OCI-LY7 (cell line): Measurements from ENCODE around the gene LIN52. TPM values are rescaled to one million over a fixed set of nuclear protein-coding genes. Genes with fewer than 3 reads are reported as not detected.

Experiments used
- BruUV-seq: library from RNA; stranded (reverse); fragments of 400-500 nt; replicated peaks from 2 replicates; lab custom pipeline; 2021; lab: Mats Ljungman, UMichigan
- CTCF ChIA-PET: fragments of 300-600 bp; sonication (Branson Sonifier 250); formaldehyde crosslinking; loops from one replicate; lab custom pipeline; 2022; ENCODE audit warnings: antibody characterized with exemption; ENCODE audit not compliant: unreplicated experiment; lab: Charles Lee
- POLR2A ChIA-PET: fragments of 300-600 bp; sonication (Branson Sonifier 250); formaldehyde crosslinking; loops from one replicate; lab custom pipeline; 2022; ENCODE audit warnings: antibody characterized with exemption; lab: Charles Lee
- DNase-seq: peaks from one replicate; pipeline ENCODE4 v3.0.0-alpha.2; 2015; ENCODE audit warnings: low spot score
- H2AFZ ChIP-seq: fragments of 200-600 bp; sonication (generic), shearing (Covaris generic); 2 replicates; pipeline ENCODE4 v1.6.1; 2014; ENCODE audit warnings: mild to moderate bottlenecking, antibody characterized with exemption, low read length, moderate library complexity
- H3K27ac ChIP-seq: fragments of 200-600 bp; sonication (generic); 2 replicates; pipeline ENCODE4 v1.5.1; 2014; ENCODE audit warnings: mixed run types, low read depth, mild to moderate bottlenecking, moderate library complexity, low read length, inconsistent platforms; ENCODE audit not compliant: poor library complexity, severe bottlenecking
- H3K36me3 ChIP-seq: fragments of 200-600 bp; sonication (generic); 2 replicates; pipeline ENCODE4 v1.6.1; 2014; ENCODE audit warnings: mild to moderate bottlenecking, antibody characterized with exemption, low read length, moderate library complexity, mixed read lengths; ENCODE audit not compliant: insufficient read depth
- H3K4me1 ChIP-seq: fragments of 200-600 bp; sonication (generic); 2 replicates; pipeline ENCODE4 v1.5.1; 2014; ENCODE audit warnings: mild to moderate bottlenecking, low read length; ENCODE audit not compliant: insufficient read depth, poor library complexity, severe bottlenecking
- H3K4me2 ChIP-seq: fragments of 200-600 bp; sonication (generic); 2 replicates; pipeline ENCODE4 v1.6.1; 2014; ENCODE audit warnings: mild to moderate bottlenecking, low read length
- H3K4me3 ChIP-seq: fragments of 200-600 bp; sonication (generic); 2 replicates; pipeline ENCODE4 v1.5.1; 2014; ENCODE audit warnings: mild to moderate bottlenecking, low read depth, low read length; ENCODE audit not compliant: poor library complexity, severe bottlenecking
- H3K79me2 ChIP-seq: fragments of 200-600 bp; sonication (generic); 2 replicates; pipeline ENCODE4 v1.6.1; 2016; ENCODE audit warnings: low read depth, mild to moderate bottlenecking, low read length, moderate library complexity, mixed read lengths; ENCODE audit not compliant: insufficient read depth
- H3K9me2 ChIP-seq: fragments of 200-600 bp; sonication (generic); 2 replicates; pipeline ENCODE4 v1.6.1; 2016; ENCODE audit warnings: mild to moderate bottlenecking, low read length, mixed read lengths; ENCODE audit not compliant: insufficient read depth
- H3K9me3 ChIP-seq: fragments of 200-600 bp; sonication (generic); 2 replicates; pipeline ENCODE4 v1.6.1; 2014; ENCODE audit warnings: mild to moderate bottlenecking, mixed run types, low read length, mixed read lengths
- H4K20me1 ChIP-seq: fragments of 200-600 bp; sonication (generic); 2 replicates; pipeline ENCODE4 v1.6.1; 2014; ENCODE audit warnings: mild to moderate bottlenecking, antibody characterized with exemption, low read length, moderate library complexity, mixed read lengths; ENCODE audit not compliant: insufficient read depth
- EZH2phosphoT487 ChIP-seq: fragments of 200-600 bp; sonication (generic); IDR thresholded peaks from 2 replicates; pipeline ENCODE4 v1.6.1; 2018; ENCODE audit warnings: low read depth, borderline replicate concordance, mild to moderate bottlenecking, mixed run types, antibody characterized with exemption, low read length, moderate library complexity, mixed read lengths
- intact Hi-C: fragments of 100-400 bp; cut with micrococcal nuclease; formaldehyde crosslinking; loops from one replicate; pipeline ENCODE4 v1.10.0; 2022; ENCODE audit not compliant: unreplicated experiment
- total RNA-seq, 2 experiments: library from RNA; depleted of rRNA in 1 of 2; stranded (reverse); fragments of >200 nt in 1 of 2; shearing (Covaris generic) in 1 of 2; gene quantifications; 2 replicates each; pipeline ENCODE4 v1.2.3, GENCODE V29; 2014 to 2022
- TF ChIP-seq, protein P1 (sequence below): fragments of 200-600 bp; sonication (generic); conservative IDR thresholded peaks from 2 replicates; pipeline ENCODE4 v1.5.1; 2014; ENCODE audit warnings: mild to moderate bottlenecking, antibody characterized with exemption, low read length, moderate library complexity, mixed read lengths

Gene LIN52
- total RNA-seq, 2 experiments from 2014 or later: 9.8 to 18.0 TPM

GRCh38 chr14:74065746-74066575, 18.8 kb upstream of the LIN52 start:
- H2AFZ ChIP-seq: no peak overlapping the region
- H3K4me2 ChIP-seq: no peak overlapping the region
- H3K4me1 ChIP-seq: no peaks in the 10 kb centered on the region
- no peaks in the 10 kb centered on the region for H3K9me2 ChIP-seq
- H3K36me3 ChIP-seq: no peaks in the 10 kb centered on the region
- BruUV-seq: no TSS peak
- no peak overlapping the region for H3K4me3 ChIP-seq
- H3K27ac ChIP-seq: no peak overlapping the region
- ChIA-PET POLR2A (interaction anchor here (0.7 to 1.5 kb wide), 2 partner anchors 17 to 108 kb away, joined by 3 to 5 read pairs; no protein-coding TSS in a partner anchor), CTCF (interaction anchor here (0.6 kb wide), 1 partner anchor 728 kb away, joined by 3 read pairs; no protein-coding TSS in a partner anchor)
- no peaks in the 10 kb centered on the region for H4K20me1 ChIP-seq
- H3K79me2 ChIP-seq: no peaks in the 10 kb centered on the region
- TF ChIP-seq EZH2phosphoT487: no peak
- TF ChIP-seq, protein P1, sequence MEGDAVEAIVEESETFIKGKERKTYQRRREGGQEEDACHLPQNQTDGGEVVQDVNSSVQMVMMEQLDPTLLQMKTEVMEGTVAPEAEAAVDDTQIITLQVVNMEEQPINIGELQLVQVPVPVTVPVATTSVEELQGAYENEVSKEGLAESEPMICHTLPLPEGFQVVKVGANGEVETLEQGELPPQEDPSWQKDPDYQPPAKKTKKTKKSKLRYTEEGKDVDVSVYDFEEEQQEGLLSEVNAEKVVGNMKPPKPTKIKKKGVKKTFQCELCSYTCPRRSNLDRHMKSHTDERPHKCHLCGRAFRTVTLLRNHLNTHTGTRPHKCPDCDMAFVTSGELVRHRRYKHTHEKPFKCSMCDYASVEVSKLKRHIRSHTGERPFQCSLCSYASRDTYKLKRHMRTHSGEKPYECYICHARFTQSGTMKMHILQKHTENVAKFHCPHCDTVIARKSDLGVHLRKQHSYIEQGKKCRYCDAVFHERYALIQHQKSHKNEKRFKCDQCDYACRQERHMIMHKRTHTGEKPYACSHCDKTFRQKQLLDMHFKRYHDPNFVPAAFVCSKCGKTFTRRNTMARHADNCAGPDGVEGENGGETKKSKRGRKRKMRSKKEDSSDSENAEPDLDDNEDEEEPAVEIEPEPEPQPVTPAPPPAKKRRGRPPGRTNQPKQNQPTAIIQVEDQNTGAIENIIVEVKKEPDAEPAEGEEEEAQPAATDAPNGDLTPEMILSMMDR: no peak
- DNase-seq: no peak
- intact Hi-C loops: no loop called here
- H3K9me3 ChIP-seq: no peaks in the 10 kb centered on the region

GRCh38 chr14:74077401-74077800, 7.4 kb upstream of the LIN52 start:
- no peak for DNase-seq
- Histone ChIP-seq H3K36me3 (no peaks in the 10 kb centered on the region), H3K4me2 (no peak overlapping the region), H3K9me2 (no peaks in the 10 kb centered on the region), H3K27ac (no peak overlapping the region), H4K20me1 (no peaks in the 10 kb centered on the region), H3K79me2 (no peaks in the 10 kb centered on the region), H2AFZ (no peak overlapping the region), H3K4me3 (no peak overlapping the region), H3K9me3 (no peaks in the 10 kb centered on the region), H3K4me1 (no peaks in the 10 kb centered on the region)
- no peak for TF ChIP-seq EZH2phosphoT487
- TF ChIP-seq, protein P1: no peak
- POLR2A ChIA-PET: interaction anchor here (0.6 kb wide), 1 partner anchor 170 kb away, joined by 4 read pairs; no protein-coding TSS in a partner anchor
- CTCF ChIA-PET: no interaction called here
- intact Hi-C loops: no loop called here
- BruUV-seq: no TSS peak
